GM12878 (cell line): ENCODE results near the gene DYSF. TPM values are rescaled to one million over a fixed set of nuclear protein-coding genes. Genes with fewer than 3 reads are reported as not detected.
A peak's percentile ranks its signal among the peaks of the same experiment; 100 is the strongest.

Experiments used
- ATAC-seq: fragments of 200-7000 bp; cut with Tn5 transposase; 3 replicates; pipeline ENCODE4 v1.9.1; 2020; ENCODE audit warnings: mild to moderate bottlenecking, moderate library complexity
- BruUV-seq: library from RNA; stranded (reverse); fragments of 400-500 nt; replicated peaks from 2 replicates; lab custom pipeline; 2021; lab: Mats Ljungman, UMichigan
- CTCF ChIA-PET: fragments of 300-600 bp; sonication (Branson Sonifier 250); formaldehyde crosslinking; extraction: SDS; loops from one replicate; lab custom pipeline; 2021; ENCODE audit warnings: inconsistent platforms; lab: Yijun Ruan, JAX
- POLR2A ChIA-PET: fragments of 350-600 bp; formaldehyde crosslinking; extraction: SDS; loops from one replicate; lab custom pipeline; 2021; ENCODE audit warnings: inconsistent platforms; lab: Charles Lee
- RAD21 ChIA-PET: fragments of 300-600 bp; sonication (Branson Sonifier 250); formaldehyde crosslinking; loops from one replicate; lab custom pipeline; 2023; ENCODE audit warnings: antibody characterized with exemption; ENCODE audit not compliant: unreplicated experiment; lab: Charles Lee
- SMC1A ChIA-PET: fragments of 300-600 bp; sonication (Branson Sonifier 250); formaldehyde crosslinking; loops from one replicate; lab custom pipeline; 2023; ENCODE audit not compliant: unreplicated experiment, uncharacterized antibody; lab: Charles Lee
- DNase-seq: peaks from one replicate; pipeline ENCODE4 v3.0.0-alpha.2; 2011; ENCODE audit warnings: low read depth, low spot score
- FAIRE-seq: peaks from 3 replicates; lab custom pipeline; 2011; peaks lifted over from hg19 to GRCh38; lab: Jason Lieb, UNC
- H2AFZ ChIP-seq: 2 replicates; pipeline ENCODE4 v1.6.0; 2011; ENCODE audit warnings: low read depth, low read length, control low read depth; ENCODE audit not compliant: control insufficient read depth
- H3K27ac ChIP-seq: 2 replicates; pipeline ENCODE4 v1.5.1; 2011; ENCODE audit warnings: control low read depth; ENCODE audit not compliant: control insufficient read depth, insufficient read depth
- H3K27me3 ChIP-seq, 2 experiments: replicated peaks in 1 of 2; 2 replicates each; pipeline versions ENCODE4 v1.6.0 to v1.6.1; 2011; ENCODE audit warnings: low read length in 1 of 2; ENCODE audit not compliant: control insufficient read depth in 2 of 2, insufficient read depth in 2 of 2
- H3K36me3 ChIP-seq, 2 experiments: 2 replicates each; pipeline ENCODE4 v1.5.1; 2011; ENCODE audit warnings: low read length in 1 of 2; ENCODE audit not compliant: control insufficient read depth in 2 of 2, insufficient read depth in 2 of 2
- H3K4me1 ChIP-seq: 2 replicates; pipeline ENCODE4 v1.6.1; 2011; ENCODE audit warnings: mild to moderate bottlenecking, low read length, moderate library complexity, mixed read lengths; ENCODE audit not compliant: control insufficient read depth, insufficient read depth
- H3K4me2 ChIP-seq: 2 replicates; pipeline ENCODE4 v1.6.0; 2011; ENCODE audit warnings: control low read depth; ENCODE audit not compliant: control insufficient read depth, insufficient read depth
- H3K4me3 ChIP-seq: fragments of 200-600 bp; sonication (generic); 2 replicates; pipeline ENCODE4 v1.5.1; 2016
- H3K79me2 ChIP-seq: 2 replicates; pipeline ENCODE4 v1.6.0; 2011; ENCODE audit warnings: low read length; ENCODE audit not compliant: control insufficient read depth, insufficient read depth
- H3K9ac ChIP-seq: 2 replicates; pipeline ENCODE4 v1.8.0; 2011; ENCODE audit warnings: low read length, control low read depth, mixed read lengths; ENCODE audit not compliant: control insufficient read depth, insufficient read depth
- H3K9me3 ChIP-seq: replicated peaks from 3 replicates; pipeline ENCODE4 v1.5.1; 2011; ENCODE audit warnings: mild to moderate bottlenecking, low read length; ENCODE audit not compliant: control insufficient read depth, insufficient read depth
- H4K20me1 ChIP-seq: 2 replicates; pipeline ENCODE4 v1.6.0; 2011; ENCODE audit not compliant: control insufficient read depth, insufficient read depth
- BACH1 ChIP-seq: fragments of 450-650 bp; IDR thresholded peaks from 2 replicates; pipeline ENCODE4 v1.6.1; 2017; ENCODE audit warnings: mild to moderate bottlenecking, borderline replicate concordance
- BCLAF1 ChIP-seq: fragments of 450-650 bp; IDR thresholded peaks from 2 replicates; pipeline ENCODE4 v1.6.1; 2017; ENCODE audit warnings: antibody characterized with exemption, mild to moderate bottlenecking, moderate library complexity
- CTCF ChIP-seq, 3 experiments: IDR thresholded peaks in 2 of 3; conservative IDR thresholded peaks in 1 of 3; 2 replicates each; pipeline ENCODE4 v1.5.1; 2011; ENCODE audit warnings: low read depth in 3 of 3, low read length in 3 of 3, mild to moderate bottlenecking in 3 of 3, control low read depth in 2 of 3, moderate library complexity in 2 of 3, inconsistent platforms in 1 of 3, mixed read lengths in 1 of 3; ENCODE audit not compliant: control insufficient read depth in 2 of 3, insufficient read depth in 1 of 3; ENCODE audit errors: extremely low read depth in 1 of 3
- HDAC2 ChIP-seq: fragments of 200-600 bp; sonication (generic); IDR thresholded peaks from 2 replicates; pipeline ENCODE4 v1.6.1; 2017
- IKZF2 ChIP-seq, 2 experiments: fragments of 450-650 bp; IDR thresholded peaks; 2 replicates each; pipeline ENCODE4 v1.6.1; 2017; ENCODE audit warnings: mild to moderate bottlenecking in 2 of 2, moderate library complexity in 2 of 2
- NKRF ChIP-seq: fragments of 450-650 bp; conservative IDR thresholded peaks from 2 replicates; pipeline ENCODE4 v1.6.1; 2017; ENCODE audit warnings: mild to moderate bottlenecking, moderate library complexity
- NR2F1 ChIP-seq: fragments of 450-650 bp; conservative IDR thresholded peaks from 2 replicates; pipeline ENCODE4 v1.6.1; 2017; ENCODE audit warnings: mild to moderate bottlenecking
- NRF1 ChIP-seq: conservative IDR thresholded peaks from 2 replicates; pipeline ENCODE4 v1.6.1; 2011; ENCODE audit warnings: mild to moderate bottlenecking, low read depth, low read length, improper control_type of control experiment
- RUNX3 ChIP-seq: IDR thresholded peaks from 2 replicates; pipeline ENCODE4 v1.6.1; 2012; ENCODE audit warnings: low read length, inconsistent platforms
- SIN3A ChIP-seq: IDR thresholded peaks from 2 replicates; pipeline ENCODE4 v1.6.1; 2012; ENCODE audit warnings: low read depth, low read length, improper control_type of control experiment
- SREBF2 ChIP-seq: IDR thresholded peaks from 2 replicates; pipeline ENCODE4 v1.6.1; 2012; ENCODE audit warnings: mild to moderate bottlenecking, low read length
- WGBS: methylation state at CpG from one replicate; pipeline ENCODE4 v1.1.6; 2016; ENCODE audit warnings: low lambda C conversion rate; ENCODE audit not compliant: insufficient replicate concordance, insufficient coverage; ENCODE audit errors: missing lambda C conversion rate; 5-methylcytosine and 5-hydroxymethylcytosine counted together
- in situ Hi-C: fragments of 300-500 bp; cut with MboI; formaldehyde crosslinking; loops from 9 replicates; pipeline ENCODE4 v1.14.3; 2018; ENCODE audit warnings: mixed read lengths
- intact Hi-C: fragments of 100-400 bp; cut with micrococcal nuclease; formaldehyde crosslinking; loops from one replicate; pipeline ENCODE4 v1.14.2; 2022; ENCODE audit not compliant: unreplicated experiment
- polyA plus RNA-seq, 11 experiments: library from polyadenylated mRNA; depleted of rRNA in 4 of 11; unstranded in 6 of 11; stranded (reverse) in 5 of 11; fragments of >200 nt; fragmentation: Nextera tagmentation in 4 of 11; fragmentation: Illumina TruSeq in 1 of 11; extraction: Ambion mirVana in 4 of 11; extraction: Trizol in 1 of 11; gene quantifications; 1 replicate in 1 of 11; 2 replicates in 10 of 11; pipeline versions ENCODE4 v1.2.1 to v1.2.3, GENCODE V29; 2011 to 2016; ENCODE audit warnings: inconsistent platforms in 2 of 11, missing spikeins in 2 of 11, low read depth in 1 of 11
- total RNA-seq, 4 experiments: library from RNA; depleted of rRNA in 3 of 4; stranded (reverse); fragments of >200 nt in 3 of 4; fragmentation: Illumina TruSeq in 1 of 4; extraction: Trizol in 1 of 4; gene quantifications; 2 replicates each; pipeline versions ENCODE4 v1.2.1 to v1.2.3, GENCODE V29; 2013 to 2021
- TF ChIP-seq, protein P1 (sequence below): IDR thresholded peaks from 2 replicates; pipeline ENCODE4 v1.6.1; 2011; ENCODE audit warnings: low read depth, low read length, improper control_type of control experiment, borderline replicate concordance

Gene DYSF
- total and polyA plus RNA-seq, 10 of the 15 experiments (the other 5 are each of a cell fraction or from before 2014, with no cell fraction given), result under 0.01 to 0.15 (median 0.03) TPM; not detected in 7

- Histone ChIP-seq H4K20me1 (no peaks in the 10 kb centered on the region), H3K4me2 (no peak overlapping the region), H2AFZ (no peak overlapping the region), H3K27me3 (no peaks in the 10 kb centered on the region), H3K79me2 (no peaks in the 10 kb centered on the region), H3K27ac (no peak overlapping the region), H3K9ac (no peak overlapping the region), H3K36me3 (peaks cover 2 to 20% of the 10 kb centered on the region in 2 experiments), H3K9me3 (no peaks in the 10 kb centered on the region), H3K4me3 (no peak overlapping the region), H3K4me1 (no peaks in the 10 kb centered on the region)
- RAD21 ChIA-PET, result no interaction called here
- intact Hi-C loops, result no loop called here
- DNase-seq (no peak), FAIRE-seq (no peak), ATAC-seq (no peak)
- WGBS, result 68% methylated on average over 2 of the region's 2 CpGs
- SMC1A ChIA-PET, result interaction anchor here (1.0 to 1.2 kb wide), 2 partner anchors 9 to 71 kb away, joined by 3 read pairs; no protein-coding TSS in a partner anchor
- TF ChIP-seq IKZF2 (IDR thresholded peaks at IDR 0.05) (no peak), CTCF (IDR thresholded peaks at IDR 0.05 in 2 of 3, conservative IDR thresholded peaks at IDR 0.05 in 1 of 3; ENCODE audit: control insufficient read depth in 2 of 3, extremely low read depth in 1 of 3, insufficient read depth in 1 of 3, low read depth in 3 of 3, low read length in 3 of 3) (no peak), RUNX3 (no peak), BACH1 (no peak), SREBF2 (no peak), NRF1 (no peak), NR2F1 (no peak), SIN3A (no peak), HDAC2 (no peak), BCLAF1 (no peak), NKRF (no peak)
- TF ChIP-seq, protein P1, sequence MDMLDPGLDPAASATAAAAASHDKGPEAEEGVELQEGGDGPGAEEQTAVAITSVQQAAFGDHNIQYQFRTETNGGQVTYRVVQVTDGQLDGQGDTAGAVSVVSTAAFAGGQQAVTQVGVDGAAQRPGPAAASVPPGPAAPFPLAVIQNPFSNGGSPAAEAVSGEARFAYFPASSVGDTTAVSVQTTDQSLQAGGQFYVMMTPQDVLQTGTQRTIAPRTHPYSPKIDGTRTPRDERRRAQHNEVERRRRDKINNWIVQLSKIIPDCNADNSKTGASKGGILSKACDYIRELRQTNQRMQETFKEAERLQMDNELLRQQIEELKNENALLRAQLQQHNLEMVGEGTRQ, result no peak
- BruUV-seq, result TSS peak; percentile 20
- POLR2A ChIA-PET, result no interaction called here
- CTCF ChIA-PET, result no interaction called here
- in situ Hi-C loops, result no loop called here
These were observed 26.6 kb upstream of the DYSF start for GRCh38 chr2:71426721-71427120.
